Measurements from ENCODE around the gene ZBTB5. TPM values are rescaled to one million over a fixed set of nuclear protein-coding genes. Genes with fewer than 3 reads are reported as not detected.

The ZBTB5 gene
- total RNA-seq, 2 experiments from 2014 or later: 8.3 to 9.3 TPM

Other genes starting within 250 kb of the ZBTB5 start
- gene GRHPR, start 42.8 kb downstream of the ZBTB5 start, total RNA-seq: 10 to 100 TPM; 84.1 to 85.0 TPM
- gene POLR1E, start 20.5 kb upstream of the ZBTB5 start, total RNA-seq: 10 to 100 TPM; 56.7 to 58.0 TPM
- gene FBXO10, start 110.9 kb upstream of the ZBTB5 start, total RNA-seq: 1 to 10 TPM; 3.6 to 3.9 TPM
- 100 to 1,000 TPM; 146 to 147 TPM for gene TOMM5, start 127.1 kb upstream of the ZBTB5 start, total RNA-seq
- not detected for gene FRMPD1, start 185.5 kb upstream of the ZBTB5 start, total RNA-seq